Trophoblast cell (in vitro differentiated cells and primary cell): ENCODE measurements around the gene MARK4. TPM values are rescaled to one million over a fixed set of nuclear protein-coding genes. Genes with fewer than 3 reads are reported as not detected.

Experiments
- DNase-seq, 2 donors: peaks; one replicate each; pipeline ENCODE4 v3.0.0-alpha.2; 2016
- H2AFZ ChIP-seq: 2 replicates; pipeline ENCODE4 v1.6.1; 2013; ENCODE audit warnings: low read length, moderate library complexity, mild to moderate bottlenecking; ENCODE audit not compliant: insufficient read depth, poor library complexity
- H2AK5ac ChIP-seq: 2 replicates; pipeline ENCODE4 v1.6.1; 2013; ENCODE audit warnings: mild to moderate bottlenecking, low read length
- H2BK120ac ChIP-seq: 2 replicates; pipeline ENCODE4 v1.6.1; 2013; ENCODE audit warnings: low read length, mild to moderate bottlenecking, moderate library complexity; ENCODE audit not compliant: insufficient read depth, poor library complexity
- H2BK12ac ChIP-seq: 2 replicates; pipeline ENCODE4 v1.6.1; 2013; ENCODE audit warnings: mild to moderate bottlenecking, low read length, moderate library complexity
- H2BK5ac ChIP-seq: 2 replicates; pipeline ENCODE4 v1.6.1; 2013; ENCODE audit warnings: low read length, low read depth, moderate library complexity, mild to moderate bottlenecking; ENCODE audit not compliant: poor library complexity
- H3K14ac ChIP-seq: 2 replicates; pipeline ENCODE4 v1.6.1; 2013; ENCODE audit warnings: mild to moderate bottlenecking, low read length
- H3K18ac ChIP-seq: 2 replicates; pipeline ENCODE4 v1.6.1; 2013; ENCODE audit warnings: mild to moderate bottlenecking, low read length
- H3K23ac ChIP-seq: 2 replicates; pipeline ENCODE4 v1.6.1; 2013; ENCODE audit warnings: low read length
- H3K27ac ChIP-seq: 2 replicates; pipeline ENCODE4 v1.5.1; 2013; ENCODE audit warnings: low read depth, mild to moderate bottlenecking, inconsistent platforms, low read length, moderate library complexity
- H3K27me3 ChIP-seq: 2 replicates; pipeline ENCODE4 v1.6.1; 2013; ENCODE audit warnings: inconsistent platforms, mild to moderate bottlenecking, low read length, moderate library complexity; ENCODE audit not compliant: insufficient read depth
- H3K36me3 ChIP-seq, 2 experiments: 1 replicate in 1 of 2; 2 replicates in 1 of 2; pipeline ENCODE4 v1.6.1; 2013; ENCODE audit warnings: low read length in 2 of 2, mild to moderate bottlenecking in 2 of 2, moderate library complexity in 1 of 2; ENCODE audit not compliant: insufficient read depth in 2 of 2, control insufficient read depth in 1 of 2
- H3K4ac ChIP-seq: 2 replicates; pipeline ENCODE4 v1.6.1; 2013; ENCODE audit warnings: low read depth, mild to moderate bottlenecking, low read length, moderate library complexity
- H3K4me1 ChIP-seq, 2 experiments: 1 replicate in 1 of 2; 2 replicates in 1 of 2; pipeline ENCODE4 v1.6.1; 2013; ENCODE audit warnings: low read length in 2 of 2, mild to moderate bottlenecking in 2 of 2, moderate library complexity in 1 of 2; ENCODE audit not compliant: insufficient read depth in 2 of 2, control insufficient read depth in 1 of 2
- H3K4me2 ChIP-seq: 2 replicates; pipeline ENCODE4 v1.6.1; 2013; ENCODE audit warnings: inconsistent platforms, mild to moderate bottlenecking, low read length, moderate library complexity
- H3K4me3 ChIP-seq: 2 replicates; pipeline ENCODE4 v1.5.1; 2013; ENCODE audit warnings: mild to moderate bottlenecking, low read depth, low read length, inconsistent platforms
- H3K79me1 ChIP-seq: one replicate; pipeline ENCODE4 v1.6.1; 2013; ENCODE audit warnings: low read length
- H3K79me2 ChIP-seq: 2 replicates; pipeline ENCODE4 v1.6.1; 2013; ENCODE audit warnings: low read length, mild to moderate bottlenecking; ENCODE audit not compliant: control insufficient read depth, insufficient read depth, poor library complexity
- H3K9ac ChIP-seq: 2 replicates; pipeline ENCODE4 v1.6.1; 2013; ENCODE audit warnings: mild to moderate bottlenecking, low read length
- H3K9me3 ChIP-seq: 2 replicates; pipeline ENCODE4 v1.6.1; 2013; ENCODE audit warnings: low read depth, mild to moderate bottlenecking, control low read depth, inconsistent platforms, low read length; ENCODE audit not compliant: insufficient read depth
- H4K12ac ChIP-seq: 2 replicates; pipeline ENCODE4 v1.6.1; 2013; ENCODE audit warnings: low read depth, mild to moderate bottlenecking, low read length, moderate library complexity
- H4K8ac ChIP-seq: 2 replicates; pipeline ENCODE4 v1.6.1; 2013; ENCODE audit warnings: low read depth, mild to moderate bottlenecking, low read length, moderate library complexity
- H4K91ac ChIP-seq: one replicate; pipeline ENCODE4 v1.6.1; 2013; ENCODE audit warnings: low read depth, mild to moderate bottlenecking, low read length, moderate library complexity
- WGBS: extraction: QIAGEN DNeasy Blood & Tissue Kit; methylation state at CpG from one replicate; pipeline ENCODE4 v1.1.7; 2013; ENCODE audit warnings: missing lambda C conversion rate; ENCODE audit not compliant: insufficient read length, insufficient coverage; ENCODE audit errors: extremely low coverage; 5-methylcytosine and 5-hydroxymethylcytosine counted together
- polyA plus RNA-seq: library from polyadenylated mRNA; stranded (reverse); fragments of 200-250 nt; gene quantifications from 2 replicates; pipeline ENCODE4 v1.2.3, GENCODE V29; 2013

MARK4 gene
- 25.7 and 26.0 TPM in 2 replicates for polyA plus RNA-seq

DNA sequence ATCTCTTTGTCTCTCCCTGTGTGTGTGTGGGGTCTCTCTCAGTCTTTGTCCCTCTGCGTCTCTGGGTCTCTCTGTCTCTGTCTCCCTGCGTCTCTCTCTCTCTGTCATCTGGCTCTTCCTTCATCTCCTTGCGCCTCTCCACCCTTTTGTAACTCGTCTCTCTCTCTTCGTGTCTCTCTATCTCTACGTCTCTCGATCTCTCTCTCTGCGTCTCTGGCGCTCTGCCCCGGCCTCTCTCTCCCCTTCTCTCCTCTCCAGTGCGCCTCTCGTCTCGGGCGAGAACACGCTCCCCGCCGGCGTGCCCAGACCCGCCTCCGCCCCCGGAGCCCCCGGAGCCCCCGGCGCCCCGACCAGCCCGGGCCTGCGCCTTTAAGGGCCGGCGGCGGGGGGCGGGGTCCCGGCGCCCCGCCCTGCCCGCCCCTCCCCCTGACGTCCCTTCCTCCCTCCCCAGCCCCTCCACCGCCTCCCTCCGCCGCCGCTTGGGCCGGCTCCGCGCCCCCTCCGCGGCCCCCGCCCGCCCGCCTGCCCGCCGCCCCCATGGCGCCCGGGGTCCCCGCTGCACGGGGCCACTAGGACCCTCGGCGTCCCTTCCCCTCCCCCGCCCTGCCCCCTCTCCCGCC, at the start of gene MARK4:
Gene MARK4, plus strand, starts transcription at position 440 of the 620 bp plus-strand sequence. CDS start 318 bp downstream, outside the sequence.
- Histone ChIP-seq H3K18ac (peak within 1 kb of the TSS; percentile 86), H3K23ac (no peak within 1 kb of the TSS), H4K12ac (peak within 1 kb of the TSS; percentile 35), H3K9ac (peak within 1 kb of the TSS; percentile 70), H3K4me3 (peak within 1 kb of the TSS; percentile 77), H3K14ac (peak within 1 kb of the TSS; percentile 82), H2AK5ac (peak within 1 kb of the TSS; percentile 39), H3K9me3 (peaks cover 2% of the 10 kb centered on the region), H4K91ac (peak within 1 kb of the TSS; percentile 54), H3K27me3 (no peaks in the 10 kb centered on the region), H3K4me1 (peaks cover 6 to 20% of the 10 kb centered on the region in 2 experiments), H3K36me3 (peaks cover 0 to 8% of the 10 kb centered on the region in 2 experiments), H2BK120ac (peak within 1 kb of the TSS; percentile 46), H2AFZ (peak within 1 kb of the TSS; percentile 88), H2BK12ac (no peak within 1 kb of the TSS), H3K4ac (peak within 1 kb of the TSS; percentile 61), H3K79me1 (peaks cover 8% of the 10 kb centered on the region), H4K8ac (peak within 1 kb of the TSS; percentile 93), H3K4me2 (peak within 1 kb of the TSS; percentile 90), H2BK5ac (peak within 1 kb of the TSS; percentile 41), H3K79me2 (peaks cover 4% of the 10 kb centered on the region), H3K27ac (no peak within 1 kb of the TSS)
- DNase-seq = peak in 1 of 2 donors; percentile 10
- WGBS = no CpG with 5 or more reads among the region's 58 CpGs

DNA sequence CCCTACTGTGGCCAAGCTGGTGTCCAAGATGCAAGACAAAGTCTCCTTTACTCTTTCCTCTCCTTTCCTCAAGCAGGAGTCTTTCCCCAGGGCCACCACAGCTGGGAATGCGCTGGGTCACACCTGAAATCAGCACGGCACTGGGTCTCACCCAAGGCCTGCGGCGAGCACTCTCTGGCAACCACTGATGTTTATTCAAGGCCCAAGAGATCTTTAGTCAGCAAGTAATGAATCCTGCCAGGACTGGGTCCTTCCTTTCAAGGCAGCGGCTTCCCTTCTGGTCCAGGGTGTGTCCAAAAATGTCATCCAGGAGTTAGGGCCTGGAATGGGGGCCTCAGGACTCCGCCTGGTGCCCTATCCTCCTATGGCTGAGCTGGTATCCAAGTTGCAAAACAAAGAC, 48.4 kb upstream of the MARK4 start:
- Histone ChIP-seq H3K36me3 (no peaks in the 10 kb centered on the region), H2BK5ac (no peak overlapping the region), H3K9ac (no peak overlapping the region), H3K23ac (no peak overlapping the region), H4K8ac (no peak overlapping the region), H2AK5ac (no peak overlapping the region), H3K27ac (no peak overlapping the region), H2AFZ (no peak overlapping the region), H4K91ac (no peak overlapping the region), H3K4me2 (no peak overlapping the region), H3K4me1 (no peaks in the 10 kb centered on the region), H3K27me3 (no peaks in the 10 kb centered on the region), H3K79me1 (no peaks in the 10 kb centered on the region), H3K18ac (no peak overlapping the region), H3K9me3 (no peaks in the 10 kb centered on the region), H3K79me2 (no peaks in the 10 kb centered on the region), H2BK12ac (no peak overlapping the region), H2BK120ac (no peak overlapping the region), H4K12ac (no peak overlapping the region), H3K4me3 (no peak overlapping the region), H3K14ac (no peak overlapping the region), H3K4ac (no peak overlapping the region)
- no peak for DNase-seq
- no CpG with 5 or more reads among the region's 6 CpGs for WGBS

- H2AFZ ChIP-seq = no peak overlapping the region
- H3K14ac ChIP-seq = no peak overlapping the region
- H3K27me3 ChIP-seq = no peaks in the 10 kb centered on the region
- no peak overlapping the region for H3K23ac ChIP-seq
- H3K4me2 ChIP-seq = no peak overlapping the region
- no peak overlapping the region for H2BK12ac ChIP-seq
- no peak overlapping the region for H3K4me3 ChIP-seq
- no peak overlapping the region for H3K9ac ChIP-seq
- no peak overlapping the region for H4K91ac ChIP-seq
- no peak overlapping the region for H2AK5ac ChIP-seq
- no peak overlapping the region for H2BK5ac ChIP-seq
- no peaks in the 10 kb centered on the region for H3K36me3 ChIP-seq
- H3K4me1 ChIP-seq = no peaks in the 10 kb centered on the region
- no peak overlapping the region for H2BK120ac ChIP-seq
- no peak overlapping the region for H3K18ac ChIP-seq
- H3K9me3 ChIP-seq = no peaks in the 10 kb centered on the region
- H4K8ac ChIP-seq = no peak overlapping the region
- no peak overlapping the region for H3K27ac ChIP-seq
- no peak overlapping the region for H4K12ac ChIP-seq
- H3K4ac ChIP-seq = no peak overlapping the region
- WGBS = no CpG with 5 or more reads among the region's 12 CpGs
- H3K79me2 ChIP-seq = no peaks in the 10 kb centered on the region
- H3K79me1 ChIP-seq = no peaks in the 10 kb centered on the region
- DNase-seq = peak in 1 of 2 donors; percentile 4
Measured at GRCh38 chr19:45205810-45206209, 45.3 kb upstream of the MARK4 start.

DNA sequence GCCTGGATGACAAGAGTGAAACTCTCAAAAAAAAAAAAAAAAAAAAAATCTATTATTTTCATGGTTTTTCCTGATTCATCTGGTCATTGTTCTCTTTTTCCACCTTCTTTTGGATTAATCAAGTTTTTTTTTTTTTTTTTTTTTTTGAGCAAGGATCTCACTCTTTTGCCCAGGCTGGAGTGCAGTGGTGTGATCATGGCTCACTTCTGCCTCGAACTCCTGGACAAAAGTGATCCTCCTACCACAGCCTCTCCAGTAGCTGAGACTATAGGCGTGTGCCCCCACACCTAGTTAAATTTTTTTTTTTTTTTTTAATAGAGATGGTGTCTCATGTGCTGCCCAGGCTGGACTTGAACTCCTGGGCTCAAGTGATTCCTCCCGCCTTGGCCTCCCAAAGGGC, 44.7 kb upstream of the MARK4 start:
- Histone ChIP-seq H3K9me3 (no peaks in the 10 kb centered on the region), H3K36me3 (no peaks in the 10 kb centered on the region), H2AFZ (no peak overlapping the region), H2BK120ac (no peak overlapping the region), H3K18ac (no peak overlapping the region), H3K4me1 (no peaks in the 10 kb centered on the region), H2BK5ac (no peak overlapping the region), H2BK12ac (no peak overlapping the region), H4K8ac (no peak overlapping the region), H3K79me1 (no peaks in the 10 kb centered on the region), H3K4me3 (no peak overlapping the region), H3K23ac (no peak overlapping the region), H4K91ac (no peak overlapping the region), H3K9ac (no peak overlapping the region), H3K14ac (no peak overlapping the region), H3K4ac (no peak overlapping the region), H2AK5ac (no peak overlapping the region), H4K12ac (no peak overlapping the region), H3K27ac (no peak overlapping the region), H3K27me3 (no peaks in the 10 kb centered on the region), H3K79me2 (no peaks in the 10 kb centered on the region), H3K4me2 (no peak overlapping the region)
- no peak for DNase-seq
- WGBS = no CpG with 5 or more reads among the region's 3 CpGs
